OCI-LY7 (cell line): ENCODE results near the gene PKD1L1. TPM values are rescaled to one million over a fixed set of nuclear protein-coding genes. Genes with fewer than 3 reads are reported as not detected.

Source experiments
- BruUV-seq: library from RNA; stranded (reverse); fragments of 400-500 nt; replicated peaks from 2 replicates; lab custom pipeline; 2021; lab: Mats Ljungman, UMichigan
- CTCF ChIA-PET: fragments of 300-600 bp; sonication (Branson Sonifier 250); formaldehyde crosslinking; loops from one replicate; lab custom pipeline; 2022; ENCODE audit warnings: antibody characterized with exemption; ENCODE audit not compliant: unreplicated experiment; lab: Charles Lee
- POLR2A ChIA-PET: fragments of 300-600 bp; sonication (Branson Sonifier 250); formaldehyde crosslinking; loops from one replicate; lab custom pipeline; 2022; ENCODE audit warnings: antibody characterized with exemption; lab: Charles Lee
- DNase-seq: peaks from one replicate; pipeline ENCODE4 v3.0.0-alpha.2; 2015; ENCODE audit warnings: low spot score
- H2AFZ ChIP-seq: fragments of 200-600 bp; sonication (generic), shearing (Covaris generic); 2 replicates; pipeline ENCODE4 v1.6.1; 2014; ENCODE audit warnings: mild to moderate bottlenecking, antibody characterized with exemption, low read length, moderate library complexity
- H3K27ac ChIP-seq: fragments of 200-600 bp; sonication (generic); 2 replicates; pipeline ENCODE4 v1.5.1; 2014; ENCODE audit warnings: mixed run types, low read depth, mild to moderate bottlenecking, moderate library complexity, low read length, inconsistent platforms; ENCODE audit not compliant: poor library complexity, severe bottlenecking
- H3K36me3 ChIP-seq: fragments of 200-600 bp; sonication (generic); 2 replicates; pipeline ENCODE4 v1.6.1; 2014; ENCODE audit warnings: mild to moderate bottlenecking, antibody characterized with exemption, low read length, moderate library complexity, mixed read lengths; ENCODE audit not compliant: insufficient read depth
- H3K4me1 ChIP-seq: fragments of 200-600 bp; sonication (generic); 2 replicates; pipeline ENCODE4 v1.5.1; 2014; ENCODE audit warnings: mild to moderate bottlenecking, low read length; ENCODE audit not compliant: insufficient read depth, poor library complexity, severe bottlenecking
- H3K4me2 ChIP-seq: fragments of 200-600 bp; sonication (generic); 2 replicates; pipeline ENCODE4 v1.6.1; 2014; ENCODE audit warnings: mild to moderate bottlenecking, low read length
- H3K4me3 ChIP-seq: fragments of 200-600 bp; sonication (generic); 2 replicates; pipeline ENCODE4 v1.5.1; 2014; ENCODE audit warnings: mild to moderate bottlenecking, low read depth, low read length; ENCODE audit not compliant: poor library complexity, severe bottlenecking
- H3K79me2 ChIP-seq: fragments of 200-600 bp; sonication (generic); 2 replicates; pipeline ENCODE4 v1.6.1; 2016; ENCODE audit warnings: low read depth, mild to moderate bottlenecking, low read length, moderate library complexity, mixed read lengths; ENCODE audit not compliant: insufficient read depth
- H3K9me2 ChIP-seq: fragments of 200-600 bp; sonication (generic); 2 replicates; pipeline ENCODE4 v1.6.1; 2016; ENCODE audit warnings: mild to moderate bottlenecking, low read length, mixed read lengths; ENCODE audit not compliant: insufficient read depth
- H3K9me3 ChIP-seq: fragments of 200-600 bp; sonication (generic); 2 replicates; pipeline ENCODE4 v1.6.1; 2014; ENCODE audit warnings: mild to moderate bottlenecking, mixed run types, low read length, mixed read lengths
- H4K20me1 ChIP-seq: fragments of 200-600 bp; sonication (generic); 2 replicates; pipeline ENCODE4 v1.6.1; 2014; ENCODE audit warnings: mild to moderate bottlenecking, antibody characterized with exemption, low read length, moderate library complexity, mixed read lengths; ENCODE audit not compliant: insufficient read depth
- EZH2phosphoT487 ChIP-seq: fragments of 200-600 bp; sonication (generic); IDR thresholded peaks from 2 replicates; pipeline ENCODE4 v1.6.1; 2018; ENCODE audit warnings: low read depth, borderline replicate concordance, mild to moderate bottlenecking, mixed run types, antibody characterized with exemption, low read length, moderate library complexity, mixed read lengths
- intact Hi-C: fragments of 100-400 bp; cut with micrococcal nuclease; formaldehyde crosslinking; loops from one replicate; pipeline ENCODE4 v1.10.0; 2022; ENCODE audit not compliant: unreplicated experiment
- total RNA-seq, 2 experiments: library from RNA; depleted of rRNA in 1 of 2; stranded (reverse); fragments of >200 nt in 1 of 2; shearing (Covaris generic) in 1 of 2; gene quantifications; 2 replicates each; pipeline ENCODE4 v1.2.3, GENCODE V29; 2014 to 2022
- TF ChIP-seq, protein P1 (sequence below): fragments of 200-600 bp; sonication (generic); conservative IDR thresholded peaks from 2 replicates; pipeline ENCODE4 v1.5.1; 2014; ENCODE audit warnings: mild to moderate bottlenecking, antibody characterized with exemption, low read length, moderate library complexity, mixed read lengths

Gene PKD1L1
- total RNA-seq, 2 experiments from 2014 or later = 0.19 to 0.63 TPM

DNA sequence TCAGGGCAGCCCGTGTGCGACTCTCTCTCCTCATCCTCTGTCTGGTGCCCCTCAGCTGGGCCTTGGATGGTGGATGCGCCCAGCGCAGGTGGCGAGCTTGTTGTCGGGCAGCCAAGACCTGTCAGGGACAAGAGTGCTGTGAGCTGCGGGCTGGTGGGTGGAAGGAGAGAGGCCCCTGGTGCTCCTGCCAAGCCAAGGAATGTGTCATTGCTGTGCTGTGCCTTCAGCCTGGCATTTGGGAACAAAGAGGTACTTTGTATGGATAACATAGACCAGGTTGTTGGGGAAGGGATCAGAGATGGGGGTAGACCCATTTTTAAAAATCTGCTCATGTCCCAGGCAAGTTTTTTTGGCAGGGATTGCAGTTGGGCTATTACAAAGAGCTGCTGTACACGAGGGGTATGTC is 120.9 kb downstream of the PKD1L1 start:
- no peak overlapping the region for H2AFZ ChIP-seq
- no peaks in the 10 kb centered on the region for H3K9me3 ChIP-seq
- BruUV-seq = no TSS peak
- no peak for DNase-seq
- H3K4me3 ChIP-seq = no peak overlapping the region
- no peaks in the 10 kb centered on the region for H3K36me3 ChIP-seq
- ChIA-PET CTCF (no interaction called here), POLR2A (interaction anchor here (1.1 kb wide), 1 partner anchor 386 kb away, joined by 3 read pairs; no protein-coding TSS in a partner anchor)
- no peaks in the 10 kb centered on the region for H4K20me1 ChIP-seq
- H3K79me2 ChIP-seq = no peaks in the 10 kb centered on the region
- intact Hi-C loops = no loop called here
- no peak overlapping the region for H3K27ac ChIP-seq
- H3K4me2 ChIP-seq = no peak overlapping the region
- no peak for TF ChIP-seq EZH2phosphoT487
- TF ChIP-seq, protein P1, sequence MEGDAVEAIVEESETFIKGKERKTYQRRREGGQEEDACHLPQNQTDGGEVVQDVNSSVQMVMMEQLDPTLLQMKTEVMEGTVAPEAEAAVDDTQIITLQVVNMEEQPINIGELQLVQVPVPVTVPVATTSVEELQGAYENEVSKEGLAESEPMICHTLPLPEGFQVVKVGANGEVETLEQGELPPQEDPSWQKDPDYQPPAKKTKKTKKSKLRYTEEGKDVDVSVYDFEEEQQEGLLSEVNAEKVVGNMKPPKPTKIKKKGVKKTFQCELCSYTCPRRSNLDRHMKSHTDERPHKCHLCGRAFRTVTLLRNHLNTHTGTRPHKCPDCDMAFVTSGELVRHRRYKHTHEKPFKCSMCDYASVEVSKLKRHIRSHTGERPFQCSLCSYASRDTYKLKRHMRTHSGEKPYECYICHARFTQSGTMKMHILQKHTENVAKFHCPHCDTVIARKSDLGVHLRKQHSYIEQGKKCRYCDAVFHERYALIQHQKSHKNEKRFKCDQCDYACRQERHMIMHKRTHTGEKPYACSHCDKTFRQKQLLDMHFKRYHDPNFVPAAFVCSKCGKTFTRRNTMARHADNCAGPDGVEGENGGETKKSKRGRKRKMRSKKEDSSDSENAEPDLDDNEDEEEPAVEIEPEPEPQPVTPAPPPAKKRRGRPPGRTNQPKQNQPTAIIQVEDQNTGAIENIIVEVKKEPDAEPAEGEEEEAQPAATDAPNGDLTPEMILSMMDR = no peak
- H3K4me1 ChIP-seq = no peaks in the 10 kb centered on the region
- no peaks in the 10 kb centered on the region for H3K9me2 ChIP-seq

DNA sequence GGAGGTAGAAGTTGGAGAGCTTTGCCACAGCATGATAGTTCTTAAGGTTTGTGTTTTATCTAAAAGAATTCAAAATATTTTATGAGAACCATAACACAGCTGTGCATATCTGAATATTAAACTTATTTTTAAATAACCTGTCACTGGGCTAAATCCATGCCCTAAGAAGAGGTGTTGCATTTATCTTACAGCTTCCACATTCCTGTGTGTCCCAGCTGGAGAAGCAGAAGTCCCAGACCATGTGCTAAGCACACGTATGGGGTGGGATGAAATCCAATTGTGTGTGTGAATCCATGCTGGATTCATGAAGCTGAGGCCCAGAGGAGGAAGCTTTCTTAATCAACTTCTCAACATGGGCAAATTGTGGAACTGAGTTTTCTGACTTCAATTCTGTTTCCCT is 121.5 kb downstream of the PKD1L1 start:
- ChIA-PET CTCF (no interaction called here), POLR2A (interaction anchor here (1.1 to 1.2 kb wide), 3 partner anchors 10 to 560 kb away, joined by 3 to 4 read pairs (median 3); no protein-coding TSS in a partner anchor)
- no peak for DNase-seq
- Histone ChIP-seq H3K79me2 (no peaks in the 10 kb centered on the region), H3K27ac (no peak overlapping the region), H3K9me2 (no peaks in the 10 kb centered on the region), H3K4me3 (no peak overlapping the region), H2AFZ (no peak overlapping the region), H3K9me3 (no peaks in the 10 kb centered on the region), H4K20me1 (no peaks in the 10 kb centered on the region), H3K4me2 (no peak overlapping the region), H3K4me1 (no peaks in the 10 kb centered on the region), H3K36me3 (no peaks in the 10 kb centered on the region)
- no TSS peak for BruUV-seq
- TF ChIP-seq EZH2phosphoT487 = no peak
- TF ChIP-seq, protein P1 = no peak
- intact Hi-C loops = no loop called here

DNA sequence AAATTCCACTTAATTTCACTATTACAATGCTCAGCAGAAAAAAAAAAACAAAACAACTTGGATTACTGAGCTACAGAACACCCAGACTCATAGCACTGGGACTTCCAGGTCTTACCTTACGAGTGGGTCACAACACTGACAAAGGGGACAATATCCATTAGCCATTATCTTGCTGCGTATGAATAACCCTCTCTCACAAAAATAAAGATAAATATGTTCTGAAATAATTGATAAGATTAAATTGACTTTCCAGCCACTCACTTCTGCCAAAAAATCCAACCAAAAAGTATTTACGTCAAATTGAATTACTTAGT is 128.7 kb downstream of the PKD1L1 start:
- Histone ChIP-seq H3K4me3 (no peak overlapping the region), H2AFZ (no peak overlapping the region), H3K36me3 (no peaks in the 10 kb centered on the region), H3K79me2 (no peaks in the 10 kb centered on the region), H3K9me3 (no peaks in the 10 kb centered on the region), H3K27ac (no peak overlapping the region), H3K9me2 (no peaks in the 10 kb centered on the region), H3K4me1 (peaks cover 9% of the 10 kb centered on the region), H4K20me1 (no peaks in the 10 kb centered on the region), H3K4me2 (no peak overlapping the region)
- TF ChIP-seq, protein P1 = peak; percentile 23
- TF ChIP-seq EZH2phosphoT487 = no peak
- intact Hi-C loops = loop anchor here (1.0 to 5.0 kb wide), 10 partner anchors 97 to 553 kb away; no protein-coding TSS in a partner anchor
- CTCF ChIA-PET = interaction anchor here (0.7 to 1.6 kb wide), 3 partner anchors 10 to 553 kb away, joined by 3 to 8 read pairs (median 3); no protein-coding TSS in a partner anchor
- POLR2A ChIA-PET = interaction anchor here (0.6 to 0.7 kb wide), 3 partner anchors 63 to 269 kb away, joined by 3 to 4 read pairs (median 4); no protein-coding TSS in a partner anchor
- BruUV-seq = no TSS peak
- DNase-seq = no peak
